WTC11 (cell line): Measurements from ENCODE around the gene LDLRAD1. TPM values are rescaled to one million over a fixed set of nuclear protein-coding genes. Genes with fewer than 3 reads are reported as not detected.

Experiments used
- ATAC-seq: fragments of 200-7000 bp; cut with Tn5 transposase; 2 replicates; pipeline ENCODE4 v1.10.0; 2021; ENCODE audit warnings: mild to moderate bottlenecking, moderate library complexity
- CTCF ChIA-PET: fragments of 300-600 bp; sonication (Branson Sonifier 250); formaldehyde crosslinking; loops from one replicate; lab custom pipeline; 2021; ENCODE audit warnings: antibody characterized with exemption; lab: Charles Lee
- POLR2A ChIA-PET: fragments of 350-600 bp; sonication (Branson Sonifier 250); formaldehyde crosslinking; loops from one replicate; lab custom pipeline; 2021; ENCODE audit warnings: antibody characterized with exemption; lab: Charles Lee
- DNase-seq: peaks from one replicate; pipeline ENCODE4 v3.0.0; 2021; ENCODE audit warnings: low spot score
- H3K27ac Mint-ChIP-seq: 2 replicates; pipeline ENCODE4 v1.8.0; 2021; ENCODE audit warnings: mixed read lengths
- H3K27me3 Mint-ChIP-seq: 2 replicates; pipeline ENCODE4 v1.8.0; 2021; ENCODE audit warnings: low read depth, mild to moderate bottlenecking, moderate library complexity, mixed read lengths
- H3K36me3 Mint-ChIP-seq: 2 replicates; pipeline ENCODE4 v1.8.0; 2021; ENCODE audit warnings: mixed read lengths
- H3K4me1 Mint-ChIP-seq: 2 replicates; pipeline ENCODE4 v1.8.0; 2022; ENCODE audit warnings: mixed read lengths
- H3K4me3 Mint-ChIP-seq: 2 replicates; pipeline ENCODE4 v1.8.0; 2021; ENCODE audit warnings: mild to moderate bottlenecking, moderate library complexity, mixed read lengths
- H3K9me3 Mint-ChIP-seq: 2 replicates; pipeline ENCODE4 v1.8.0; 2021; ENCODE audit warnings: mixed read lengths
- CDX4 ChIP-seq: fragments of 250-450 bp; sonication (Bioruptor Pico); IDR thresholded peaks from 2 replicates; pipeline ENCODE4 v1.9.0; 2021; ENCODE audit warnings: moderate library complexity, mild to moderate bottlenecking, inconsistent platforms, borderline replicate concordance
- E2F4 ChIP-seq: sonication (generic); formaldehyde crosslinking; IDR thresholded peaks from 2 replicates; pipeline ENCODE4 v1.8.1; 2022; ENCODE audit warnings: low read depth, mild to moderate bottlenecking, moderate library complexity, missing genetic modification reagents, borderline replicate concordance
- ELF4 ChIP-seq: sonication (generic); formaldehyde crosslinking; IDR thresholded peaks from 2 replicates; pipeline ENCODE4 v1.8.1; 2022; ENCODE audit warnings: low read depth, mild to moderate bottlenecking, moderate library complexity, missing genetic modification reagents
- GABPB1 ChIP-seq: sonication (generic); formaldehyde crosslinking; IDR thresholded peaks from 2 replicates; pipeline ENCODE4 v1.8.1; 2023; ENCODE audit warnings: mild to moderate bottlenecking, missing genetic modification reagents
- IRF1 ChIP-seq: sonication (generic); formaldehyde crosslinking; IDR thresholded peaks from 2 replicates; pipeline ENCODE4 v1.8.0; 2023; ENCODE audit warnings: missing genetic modification reagents
- JUN ChIP-seq: sonication (generic); formaldehyde crosslinking; IDR thresholded peaks from 2 replicates; pipeline ENCODE4 v1.8.0; 2023; ENCODE audit warnings: mild to moderate bottlenecking, missing genetic modification reagents
- MAX ChIP-seq: sonication (generic); formaldehyde crosslinking; IDR thresholded peaks from 2 replicates; pipeline ENCODE4 v1.8.0; 2022; ENCODE audit warnings: mild to moderate bottlenecking, missing genetic modification reagents
- MYBL2 ChIP-seq: sonication (generic); formaldehyde crosslinking; IDR thresholded peaks from 2 replicates; pipeline ENCODE4 v1.8.1; 2023; ENCODE audit warnings: mild to moderate bottlenecking, moderate library complexity, missing genetic modification reagents
- NR3C1 ChIP-seq: sonication (generic); formaldehyde crosslinking; conservative IDR thresholded peaks from 2 replicates; pipeline ENCODE4 v1.8.1; 2023; ENCODE audit warnings: low read depth, mild to moderate bottlenecking, missing genetic modification reagents
- SOX15 ChIP-seq: fragments of 250-450 bp; sonication (Bioruptor Pico); IDR thresholded peaks from 2 replicates; pipeline ENCODE4 v1.9.0; 2021; ENCODE audit warnings: mild to moderate bottlenecking
- TCF7 ChIP-seq: sonication (generic); formaldehyde crosslinking; IDR thresholded peaks from 2 replicates; pipeline ENCODE4 v1.8.0; 2022; ENCODE audit warnings: mild to moderate bottlenecking, low read depth, missing genetic modification reagents, moderate library complexity
- TEAD1 ChIP-seq: sonication (generic); formaldehyde crosslinking; IDR thresholded peaks from 2 replicates; pipeline ENCODE4 v1.8.0; 2022; ENCODE audit warnings: mild to moderate bottlenecking, missing genetic modification reagents
- ZBTB21 ChIP-seq: sonication (generic); formaldehyde crosslinking; IDR thresholded peaks from 2 replicates; pipeline ENCODE4 v1.8.1; 2023; ENCODE audit warnings: mild to moderate bottlenecking, missing genetic modification reagents, borderline replicate concordance
- ZNF263 ChIP-seq: sonication (generic); formaldehyde crosslinking; IDR thresholded peaks from 2 replicates; pipeline ENCODE4 v1.8.1; 2022; ENCODE audit warnings: low read depth, mild to moderate bottlenecking, moderate library complexity, missing genetic modification reagents
- ZNF423 ChIP-seq: fragments of 250-450 bp; sonication (Bioruptor Pico); IDR thresholded peaks from 2 replicates; pipeline ENCODE4 v2.1.2; 2022; ENCODE audit warnings: mild to moderate bottlenecking, moderate library complexity
- total RNA-seq: library from RNA; stranded (reverse); gene quantifications from 3 replicates; pipeline ENCODE4 v1.2.3, GENCODE V29; 2021
- TF ChIP-seq, protein P1 (sequence below): sonication (generic); formaldehyde crosslinking; IDR thresholded peaks from 2 replicates; pipeline ENCODE4 v1.8.1; 2022; ENCODE audit warnings: missing genetic modification reagents, borderline replicate concordance
- TF ChIP-seq, protein P2 (sequence below): fragments of 250-450 bp; sonication (Bioruptor Pico); IDR thresholded peaks from 2 replicates; pipeline ENCODE4 v1.9.0; 2021; ENCODE audit warnings: mild to moderate bottlenecking
- TF ChIP-seq, protein P3 (sequence below): sonication (generic); formaldehyde crosslinking; conservative IDR thresholded peaks from 2 replicates; pipeline ENCODE4 v1.8.1; 2022; ENCODE audit warnings: mild to moderate bottlenecking, missing genetic modification reagents

Gene LDLRAD1
- total RNA-seq, 1 experiment from 2014 or later = 0.09 TPM

DNA sequence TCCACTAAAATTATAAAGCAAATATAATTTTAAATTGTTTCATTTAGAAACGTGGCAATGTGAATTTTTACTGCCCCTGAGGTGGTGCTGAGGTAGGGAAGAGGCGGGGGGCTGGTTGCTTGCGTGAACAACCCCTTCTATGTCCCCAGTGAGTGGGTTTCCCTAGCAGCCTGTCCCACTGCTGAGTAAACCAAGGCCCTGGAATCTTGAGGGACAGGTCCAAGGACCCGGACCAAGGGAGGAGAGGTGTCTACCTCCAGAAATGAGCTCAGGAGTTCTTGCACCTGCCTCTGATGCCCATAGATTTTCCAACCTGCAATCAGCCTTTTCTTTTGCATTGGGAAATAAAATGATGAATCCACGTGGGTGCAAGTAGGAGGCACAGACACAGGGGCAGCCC is 649 bp upstream of the LDLRAD1 start:
- Mint-ChIP-seq H3K4me3 (no peak overlapping the region), H3K4me1 (peaks cover 8% of the 10 kb centered on the region), H3K9me3 (no peaks in the 10 kb centered on the region), H3K27me3 (no peaks in the 10 kb centered on the region), H3K36me3 (no peaks in the 10 kb centered on the region), H3K27ac (no peak overlapping the region)
- ATAC-seq (no peak), DNase-seq (no peak)
- ChIA-PET POLR2A (no interaction called here), CTCF (interaction anchor here (1.0 to 3.7 kb wide), 3 partner anchors 27 to 140 kb away, joined by 3 to 19 read pairs (median 3); no protein-coding TSS in a partner anchor)
- TF ChIP-seq, protein P1, sequence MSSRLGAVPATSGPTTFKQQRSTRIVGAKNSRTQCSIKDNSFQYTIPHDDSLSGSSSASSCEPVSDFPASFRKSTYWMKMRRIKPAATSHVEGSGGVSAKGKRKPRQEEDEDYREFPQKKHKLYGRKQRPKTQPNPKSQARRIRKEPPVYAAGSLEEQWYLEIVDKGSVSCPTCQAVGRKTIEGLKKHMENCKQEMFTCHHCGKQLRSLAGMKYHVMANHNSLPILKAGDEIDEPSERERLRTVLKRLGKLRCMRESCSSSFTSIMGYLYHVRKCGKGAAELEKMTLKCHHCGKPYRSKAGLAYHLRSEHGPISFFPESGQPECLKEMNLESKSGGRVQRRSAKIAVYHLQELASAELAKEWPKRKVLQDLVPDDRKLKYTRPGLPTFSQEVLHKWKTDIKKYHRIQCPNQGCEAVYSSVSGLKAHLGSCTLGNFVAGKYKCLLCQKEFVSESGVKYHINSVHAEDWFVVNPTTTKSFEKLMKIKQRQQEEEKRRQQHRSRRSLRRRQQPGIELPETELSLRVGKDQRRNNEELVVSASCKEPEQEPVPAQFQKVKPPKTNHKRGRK = no peak
- TF ChIP-seq SOX15 (CRISPR knock-in tag) (no peak), IRF1 (CRISPR knock-in tag) (no peak), TCF7 (CRISPR knock-in tag) (no peak), MYBL2 (CRISPR knock-in tag) (no peak), NR3C1 (CRISPR knock-in tag) (no peak), ZNF263 (no peak), GABPB1 (CRISPR knock-in tag) (no peak), TEAD1 (no peak), E2F4 (CRISPR knock-in tag) (no peak), ELF4 (CRISPR knock-in tag) (no peak), CDX4 (CRISPR knock-in tag) (no peak), ZBTB21 (CRISPR knock-in tag) (no peak), MAX (CRISPR knock-in tag) (no peak), ZNF423 (CRISPR knock-in tag) (no peak), JUN (CRISPR knock-in tag) (no peak)
- TF ChIP-seq, protein P2, sequence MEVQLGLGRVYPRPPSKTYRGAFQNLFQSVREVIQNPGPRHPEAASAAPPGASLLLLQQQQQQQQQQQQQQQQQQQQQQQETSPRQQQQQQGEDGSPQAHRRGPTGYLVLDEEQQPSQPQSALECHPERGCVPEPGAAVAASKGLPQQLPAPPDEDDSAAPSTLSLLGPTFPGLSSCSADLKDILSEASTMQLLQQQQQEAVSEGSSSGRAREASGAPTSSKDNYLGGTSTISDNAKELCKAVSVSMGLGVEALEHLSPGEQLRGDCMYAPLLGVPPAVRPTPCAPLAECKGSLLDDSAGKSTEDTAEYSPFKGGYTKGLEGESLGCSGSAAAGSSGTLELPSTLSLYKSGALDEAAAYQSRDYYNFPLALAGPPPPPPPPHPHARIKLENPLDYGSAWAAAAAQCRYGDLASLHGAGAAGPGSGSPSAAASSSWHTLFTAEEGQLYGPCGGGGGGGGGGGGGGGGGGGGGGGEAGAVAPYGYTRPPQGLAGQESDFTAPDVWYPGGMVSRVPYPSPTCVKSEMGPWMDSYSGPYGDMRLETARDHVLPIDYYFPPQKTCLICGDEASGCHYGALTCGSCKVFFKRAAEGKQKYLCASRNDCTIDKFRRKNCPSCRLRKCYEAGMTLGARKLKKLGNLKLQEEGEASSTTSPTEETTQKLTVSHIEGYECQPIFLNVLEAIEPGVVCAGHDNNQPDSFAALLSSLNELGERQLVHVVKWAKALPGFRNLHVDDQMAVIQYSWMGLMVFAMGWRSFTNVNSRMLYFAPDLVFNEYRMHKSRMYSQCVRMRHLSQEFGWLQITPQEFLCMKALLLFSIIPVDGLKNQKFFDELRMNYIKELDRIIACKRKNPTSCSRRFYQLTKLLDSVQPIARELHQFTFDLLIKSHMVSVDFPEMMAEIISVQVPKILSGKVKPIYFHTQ (CRISPR knock-in tag) = no peak
- TF ChIP-seq, protein P3, sequence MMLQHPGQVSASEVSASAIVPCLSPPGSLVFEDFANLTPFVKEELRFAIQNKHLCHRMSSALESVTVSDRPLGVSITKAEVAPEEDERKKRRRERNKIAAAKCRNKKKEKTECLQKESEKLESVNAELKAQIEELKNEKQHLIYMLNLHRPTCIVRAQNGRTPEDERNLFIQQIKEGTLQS (CRISPR knock-in tag) = no peak
